HEK293 (cell line): ENCODE data around the gene CATSPERZ.
A peak's percentile ranks its signal among the peaks of the same experiment; 100 is the strongest.

Experiments
- ATF2 ChIP-seq: fragments of 450-650 bp; formaldehyde crosslinking; IDR thresholded peaks from 2 replicates; pipeline ENCODE4 v1.5.1; 2016; ENCODE audit warnings: missing biosample characterization, missing genetic modification characterization, low read depth
- BCL11A ChIP-seq: fragments of 450-650 bp; formaldehyde crosslinking; IDR thresholded peaks from 2 replicates; pipeline ENCODE4 v1.5.1; 2016; ENCODE audit warnings: low read depth, missing biosample characterization, missing genetic modification characterization
- BCL11B ChIP-seq: fragments of 450-650 bp; formaldehyde crosslinking; IDR thresholded peaks from 2 replicates; pipeline ENCODE4 v1.5.1; 2016; ENCODE audit warnings: low read depth, missing biosample characterization, missing genetic modification characterization
- CTCF ChIP-seq: fragments of 450-650 bp; formaldehyde crosslinking; IDR thresholded peaks from 2 replicates; pipeline ENCODE4 v1.5.1; 2016; ENCODE audit warnings: missing biosample characterization, missing genetic modification characterization
- KLF8 ChIP-seq: fragments of 450-650 bp; formaldehyde crosslinking; IDR thresholded peaks from 2 replicates; pipeline ENCODE4 v1.5.1; 2016; ENCODE audit warnings: missing biosample characterization, missing genetic modification characterization
- SCRT2 ChIP-seq: fragments of 450-650 bp; formaldehyde crosslinking; IDR thresholded peaks from 2 replicates; pipeline ENCODE4 v1.5.1; 2016; ENCODE audit warnings: missing biosample characterization, missing genetic modification characterization
- SP2 ChIP-seq: fragments of 450-650 bp; formaldehyde crosslinking; IDR thresholded peaks from 2 replicates; pipeline ENCODE4 v1.5.1; 2016; ENCODE audit warnings: missing biosample characterization, missing genetic modification characterization
- WT1 ChIP-seq: fragments of 450-650 bp; formaldehyde crosslinking; IDR thresholded peaks from 2 replicates; pipeline ENCODE4 v1.5.1; 2016; ENCODE audit warnings: missing biosample characterization, missing genetic modification characterization
- ZBTB17 ChIP-seq: fragments of 450-650 bp; formaldehyde crosslinking; IDR thresholded peaks from 2 replicates; pipeline ENCODE4 v1.5.1; 2016; ENCODE audit warnings: missing biosample characterization, missing genetic modification characterization
- ZBTB20 ChIP-seq: fragments of 450-650 bp; formaldehyde crosslinking; IDR thresholded peaks from 2 replicates; pipeline ENCODE4 v1.5.1; 2016; ENCODE audit warnings: missing biosample characterization, missing genetic modification characterization
- ZBTB8A ChIP-seq: fragments of 450-650 bp; formaldehyde crosslinking; IDR thresholded peaks from 2 replicates; pipeline ENCODE4 v1.5.1; 2016; ENCODE audit warnings: missing biosample characterization, missing genetic modification characterization
- ZFP69B ChIP-seq: fragments of 450-650 bp; formaldehyde crosslinking; IDR thresholded peaks from 2 replicates; pipeline ENCODE4 v1.5.1; 2016; ENCODE audit warnings: missing biosample characterization, missing genetic modification characterization
- ZIC2 ChIP-seq: fragments of 450-650 bp; formaldehyde crosslinking; IDR thresholded peaks from 2 replicates; pipeline ENCODE4 v1.5.1; 2016; ENCODE audit warnings: missing biosample characterization, missing genetic modification characterization
- ZNF16 ChIP-seq: fragments of 450-650 bp; formaldehyde crosslinking; IDR thresholded peaks from 2 replicates; pipeline ENCODE4 v1.5.1; 2016; ENCODE audit warnings: low read depth, missing biosample characterization, missing genetic modification characterization
- ZNF324 ChIP-seq: fragments of 450-650 bp; formaldehyde crosslinking; IDR thresholded peaks from 2 replicates; pipeline ENCODE4 v1.5.1; 2016; ENCODE audit warnings: missing biosample characterization, missing genetic modification characterization
- ZNF423 ChIP-seq: fragments of 450-650 bp; formaldehyde crosslinking; IDR thresholded peaks from 2 replicates; pipeline ENCODE4 v1.5.1; 2016; ENCODE audit warnings: missing biosample characterization, missing genetic modification characterization
- ZNF555 ChIP-seq: fragments of 450-650 bp; formaldehyde crosslinking; conservative IDR thresholded peaks from 2 replicates; pipeline ENCODE4 v1.5.1; 2017; ENCODE audit warnings: missing biosample characterization, mild to moderate bottlenecking, missing genetic modification characterization, inconsistent platforms
- ZNF561 ChIP-seq: fragments of 450-650 bp; IDR thresholded peaks from 2 replicates; pipeline ENCODE4 v1.5.1; 2018; ENCODE audit warnings: missing biosample characterization, missing genetic modification characterization, borderline replicate concordance
- ZNF692 ChIP-seq: fragments of 450-650 bp; formaldehyde crosslinking; IDR thresholded peaks from 2 replicates; pipeline ENCODE4 v1.5.1; 2016; ENCODE audit warnings: missing biosample characterization, missing genetic modification characterization
- ZSCAN30 ChIP-seq: fragments of 450-650 bp; IDR thresholded peaks from 2 replicates; pipeline ENCODE4 v1.5.1; 2018; ENCODE audit warnings: missing biosample characterization, mild to moderate bottlenecking, missing genetic modification characterization, moderate library complexity
- TF ChIP-seq, protein P1 (sequence below): fragments of 450-650 bp; formaldehyde crosslinking; IDR thresholded peaks from 2 replicates; pipeline ENCODE4 v1.5.1; 2016; ENCODE audit warnings: missing biosample characterization, missing genetic modification characterization
- TF ChIP-seq, protein P2 (sequence below): fragments of 450-650 bp; formaldehyde crosslinking; IDR thresholded peaks from 2 replicates; pipeline ENCODE4 v1.5.1; 2016; ENCODE audit warnings: missing biosample characterization, missing genetic modification characterization
- TF ChIP-seq, protein P3 (sequence below): fragments of 450-650 bp; formaldehyde crosslinking; optimal IDR thresholded peaks from 2 replicates; pipeline ENCODE3; 2016; ENCODE audit warnings: missing biosample characterization, mild to moderate bottlenecking, missing genetic modification characterization

Gene CATSPERZ

GRCh38 chr11:64317961-64318765 lies 18.0 kb downstream of the CATSPERZ start, which contains the start of gene PRDX5 (continued):
- TF ChIP-seq SCRT2 (tag by site-specific recombination) (no peak), SP2 (tag by site-specific recombination) (peak; percentile 82), ZNF324 (peak; percentile 67), WT1 (no peak), ZFP69B (tag by site-specific recombination) (peak; percentile 71; the same call in 1 of the 2 replicates), ZBTB17 (tag by site-specific recombination) (peak; percentile 17; the same call in 1 of the 2 replicates), ZBTB20 (tag by site-specific recombination) (peak; percentile 46; the same call in 1 of the 2 replicates), KLF8 (tag by site-specific recombination) (peak; percentile 48; the same call in 1 of the 2 replicates), ZNF423 (tag by site-specific recombination) (peak; percentile 35; the same call in 1 of the 2 replicates), ATF2 (tag by site-specific recombination) (peak; percentile 73), ZIC2 (peak; percentile 80), ZNF555 (tag by site-specific recombination) (no peak), BCL11B (peak; percentile 27; the same call in 1 of the 2 replicates), CTCF (peak; percentile 95), ZBTB8A (tag by site-specific recombination) (peak; percentile 95), ZSCAN30 (tag by site-specific recombination) (no peak), ZNF561 (tag by site-specific recombination) (peak; percentile 79; the same call in 1 of the 2 replicates), ZNF692 (peak; percentile 81), ZNF16 (tag by site-specific recombination) (no peak), BCL11A (tag by site-specific recombination) (no peak)
- TF ChIP-seq, protein P1, sequence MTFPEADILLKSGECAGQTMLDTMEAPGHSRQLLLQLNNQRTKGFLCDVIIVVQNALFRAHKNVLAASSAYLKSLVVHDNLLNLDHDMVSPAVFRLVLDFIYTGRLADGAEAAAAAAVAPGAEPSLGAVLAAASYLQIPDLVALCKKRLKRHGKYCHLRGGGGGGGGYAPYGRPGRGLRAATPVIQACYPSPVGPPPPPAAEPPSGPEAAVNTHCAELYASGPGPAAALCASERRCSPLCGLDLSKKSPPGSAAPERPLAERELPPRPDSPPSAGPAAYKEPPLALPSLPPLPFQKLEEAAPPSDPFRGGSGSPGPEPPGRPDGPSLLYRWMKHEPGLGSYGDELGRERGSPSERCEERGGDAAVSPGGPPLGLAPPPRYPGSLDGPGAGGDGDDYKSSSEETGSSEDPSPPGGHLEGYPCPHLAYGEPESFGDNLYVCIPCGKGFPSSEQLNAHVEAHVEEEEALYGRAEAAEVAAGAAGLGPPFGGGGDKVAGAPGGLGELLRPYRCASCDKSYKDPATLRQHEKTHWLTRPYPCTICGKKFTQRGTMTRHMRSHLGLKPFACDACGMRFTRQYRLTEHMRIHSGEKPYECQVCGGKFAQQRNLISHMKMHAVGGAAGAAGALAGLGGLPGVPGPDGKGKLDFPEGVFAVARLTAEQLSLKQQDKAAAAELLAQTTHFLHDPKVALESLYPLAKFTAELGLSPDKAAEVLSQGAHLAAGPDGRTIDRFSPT (tag by site-specific recombination) = peak; percentile 98
- TF ChIP-seq, protein P2, sequence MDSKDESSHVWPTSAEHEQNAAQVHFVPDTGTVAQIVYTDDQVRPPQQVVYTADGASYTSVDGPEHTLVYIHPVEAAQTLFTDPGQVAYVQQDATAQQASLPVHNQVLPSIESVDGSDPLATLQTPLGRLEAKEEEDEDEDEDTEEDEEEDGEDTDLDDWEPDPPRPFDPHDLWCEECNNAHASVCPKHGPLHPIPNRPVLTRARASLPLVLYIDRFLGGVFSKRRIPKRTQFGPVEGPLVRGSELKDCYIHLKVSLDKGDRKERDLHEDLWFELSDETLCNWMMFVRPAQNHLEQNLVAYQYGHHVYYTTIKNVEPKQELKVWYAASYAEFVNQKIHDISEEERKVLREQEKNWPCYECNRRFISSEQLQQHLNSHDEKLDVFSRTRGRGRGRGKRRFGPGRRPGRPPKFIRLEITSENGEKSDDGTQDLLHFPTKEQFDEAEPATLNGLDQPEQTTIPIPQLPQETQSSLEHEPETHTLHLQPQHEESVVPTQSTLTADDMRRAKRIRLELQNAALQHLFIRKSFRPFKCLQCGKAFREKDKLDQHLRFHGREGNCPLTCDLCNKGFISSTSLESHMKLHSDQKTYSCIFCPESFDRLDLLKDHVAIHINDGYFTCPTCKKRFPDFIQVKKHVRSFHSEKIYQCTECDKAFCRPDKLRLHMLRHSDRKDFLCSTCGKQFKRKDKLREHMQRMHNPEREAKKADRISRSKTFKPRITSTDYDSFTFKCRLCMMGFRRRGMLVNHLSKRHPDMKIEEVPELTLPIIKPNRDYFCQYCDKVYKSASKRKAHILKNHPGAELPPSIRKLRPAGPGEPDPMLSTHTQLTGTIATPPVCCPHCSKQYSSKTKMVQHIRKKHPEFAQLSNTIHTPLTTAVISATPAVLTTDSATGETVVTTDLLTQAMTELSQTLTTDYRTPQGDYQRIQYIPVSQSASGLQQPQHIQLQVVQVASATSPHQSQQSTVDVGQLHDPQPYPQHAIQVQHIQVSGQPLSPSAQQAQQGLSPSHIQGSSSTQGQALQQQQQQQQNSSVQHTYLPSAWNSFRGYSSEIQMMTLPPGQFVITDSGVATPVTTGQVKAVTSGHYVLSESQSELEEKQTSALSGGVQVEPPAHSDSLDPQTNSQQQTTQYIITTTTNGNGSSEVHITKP = peak; percentile 80
- TF ChIP-seq, protein P3, sequence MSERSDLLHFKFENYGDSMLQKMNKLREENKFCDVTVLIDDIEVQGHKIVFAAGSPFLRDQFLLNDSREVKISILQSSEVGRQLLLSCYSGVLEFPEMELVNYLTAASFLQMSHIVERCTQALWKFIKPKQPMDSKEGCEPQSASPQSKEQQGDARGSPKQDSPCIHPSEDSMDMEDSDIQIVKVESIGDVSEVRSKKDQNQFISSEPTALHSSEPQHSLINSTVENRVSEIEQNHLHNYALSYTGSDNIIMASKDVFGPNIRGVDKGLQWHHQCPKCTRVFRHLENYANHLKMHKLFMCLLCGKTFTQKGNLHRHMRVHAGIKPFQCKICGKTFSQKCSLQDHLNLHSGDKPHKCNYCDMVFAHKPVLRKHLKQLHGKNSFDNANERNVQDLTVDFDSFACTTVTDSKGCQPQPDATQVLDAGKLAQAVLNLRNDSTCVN (tag by site-specific recombination) = peak; percentile 64
